Natural killer cell treated with Interleukin-12 subunit alpha and Interleukin-12 subunit beta and Interleukin-15 and Interleukin-18, amount 100 ng/mL, for 72 hours (primary cell): ENCODE results near the gene SLC44A5. TPM values are rescaled to one million over a fixed set of nuclear protein-coding genes. Genes with fewer than 3 reads are reported as not detected.
A peak's percentile ranks its signal among the peaks of the same experiment; 100 is the strongest.
"Not testable (repeated sequence)": the region's sequence is repeated elsewhere in the genome, so short reads cannot be mapped to it uniquely, and the experiment has no call there.

Experiments
- ATAC-seq, 2 donors: fragments of 150-1000 bp; cut with Tn5 transposase in 1 of 2; sonication (Bioruptor Pico), chemical (Tn5 transposase) in 1 of 2; 2 replicates each; pipeline ENCODE4 v1.10.0; 2021
- DNase-seq: peaks from one replicate; pipeline ENCODE4 v3.0.0; 2022; ENCODE audit warnings: low spot score
- H3K27ac Mint-ChIP-seq, 2 donors: 1 replicate in 1 of 2; 2 replicates in 1 of 2; pipeline ENCODE4 v1.8.0; 2022; ENCODE audit warnings: mixed read lengths in 2 of 2, mild to moderate bottlenecking in 1 of 2, moderate library complexity in 1 of 2
- H3K27me3 Mint-ChIP-seq, 2 donors: 1 replicate in 1 of 2; 2 replicates in 1 of 2; pipeline ENCODE4 v1.8.0; 2022; ENCODE audit warnings: mixed read lengths in 2 of 2
- H3K36me3 Mint-ChIP-seq: one replicate; pipeline ENCODE4 v1.8.0; 2022; ENCODE audit warnings: mixed read lengths
- H3K4me1 Mint-ChIP-seq, 2 donors: 1 replicate in 1 of 2; 2 replicates in 1 of 2; pipeline ENCODE4 v1.8.0; 2022; ENCODE audit warnings: low read depth in 2 of 2, mixed read lengths in 2 of 2, mild to moderate bottlenecking in 1 of 2
- H3K4me3 Mint-ChIP-seq: one replicate; pipeline ENCODE4 v1.8.0; 2022; ENCODE audit warnings: mixed read lengths
- H3K9me3 Mint-ChIP-seq: 2 replicates; pipeline ENCODE4 v1.8.0; 2022; ENCODE audit warnings: mixed read lengths
- total RNA-seq, 2 donors: library from RNA; stranded (reverse); gene quantifications; one replicate each; pipeline ENCODE4 v1.2.3, GENCODE V29; 2022

The SLC44A5 gene
- total RNA-seq, 2 donors from 2014 or later: 0.14 TPM; not detected in 1

- Mint-ChIP-seq H3K4me3 (no peak overlapping the region), H3K36me3 (peaks cover 5% of the 10 kb centered on the region), H3K4me1 (no peaks in the 10 kb centered on the region), H3K9me3 (peaks cover 29% of the 10 kb centered on the region), H3K27ac (no peak overlapping the region), H3K27me3 (no peaks in the 10 kb centered on the region)
- DNase-seq (no peak), ATAC-seq (no peak)
These were observed 216.4 kb downstream of the SLC44A5 start for GRCh38 chr1:75394386-75395139.

DNA sequence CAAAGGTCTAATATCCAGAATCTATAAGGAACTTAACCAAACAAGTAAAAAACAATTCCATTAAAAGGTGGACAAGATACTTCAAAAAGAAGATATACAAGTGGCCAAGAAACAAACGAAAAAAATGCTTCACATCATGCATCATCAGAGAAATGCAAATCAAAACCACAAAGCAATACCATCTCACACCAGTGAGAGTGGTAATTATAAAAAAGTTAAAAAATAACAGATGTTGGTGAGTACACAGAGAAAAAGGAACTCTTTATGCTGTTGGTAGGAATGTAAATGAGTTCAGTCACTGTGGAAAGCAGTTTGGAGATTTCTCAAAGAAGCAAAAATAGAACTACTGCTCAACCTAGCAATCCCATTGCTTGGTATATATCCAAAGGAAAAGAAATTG lies 218.6 kb downstream of the SLC44A5 start:
- Mint-ChIP-seq H3K36me3 (peaks cover 5% of the 10 kb centered on the region), H3K27ac (no peak overlapping the region), H3K27me3 (no peaks in the 10 kb centered on the region), H3K4me1 (no peaks in the 10 kb centered on the region), H3K9me3 (peaks cover 34% of the 10 kb centered on the region), H3K4me3 (no peak overlapping the region)
- ATAC-seq (no peak), DNase-seq (no peak)

DNA sequence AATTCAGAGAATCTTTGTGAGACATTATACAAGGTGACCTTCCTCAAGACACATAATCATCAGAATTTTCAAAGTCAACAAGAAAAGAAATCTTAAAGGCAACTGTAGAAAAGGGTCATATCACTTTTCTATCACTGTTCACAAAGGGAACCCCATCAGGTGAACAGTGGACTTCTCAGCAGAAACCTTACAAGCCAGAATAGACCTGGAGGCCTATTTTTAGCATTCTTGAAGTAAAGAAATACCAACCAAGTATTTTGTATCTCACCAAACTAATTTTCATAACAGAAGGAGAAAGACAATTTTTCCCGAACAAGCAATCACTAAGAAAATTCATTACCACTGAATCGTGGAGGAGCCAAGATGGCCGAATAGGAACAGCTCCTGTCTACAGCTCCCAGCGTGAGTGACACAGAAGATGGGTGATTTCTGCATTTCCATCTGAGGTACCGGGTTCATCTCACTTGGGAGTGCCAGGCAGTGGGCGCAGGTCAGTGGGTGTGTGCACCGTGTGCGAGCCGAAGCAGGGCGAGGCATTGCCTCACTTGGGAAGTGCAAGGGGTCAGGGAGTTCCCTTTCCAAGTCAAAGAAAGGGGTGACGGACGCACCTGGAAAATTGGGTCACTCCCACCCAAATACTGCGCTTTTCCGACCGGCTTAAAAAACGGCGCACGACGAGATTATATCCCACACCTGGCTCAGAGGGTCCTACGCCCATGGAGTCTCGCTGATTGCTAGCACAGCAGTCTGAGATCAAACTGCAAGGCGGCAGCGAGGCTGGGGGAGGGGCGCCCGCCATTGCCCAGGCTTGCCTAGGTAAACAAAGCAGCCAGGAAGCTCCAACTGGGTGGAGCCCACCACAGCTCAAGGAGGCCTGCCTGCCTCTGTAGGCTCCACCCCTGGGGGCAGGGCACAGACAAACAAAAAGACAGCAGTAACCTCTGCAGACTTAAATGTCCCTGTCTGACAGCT lies 235.2 kb downstream of the SLC44A5 start:
- not testable (repeated sequence) for DNase-seq, H3K27me3 Mint-ChIP-seq, H3K27ac Mint-ChIP-seq, H3K9me3 Mint-ChIP-seq, H3K36me3 Mint-ChIP-seq, ATAC-seq, H3K4me1 Mint-ChIP-seq
- H3K4me3 Mint-ChIP-seq: peak overlapping the region; percentile 63

GRCh38 chr1:75373542-75374159 lies 237.3 kb downstream of the SLC44A5 start:
- DNase-seq: no peak
- Mint-ChIP-seq H3K27me3 (no peaks in the 10 kb centered on the region), H3K4me3 (no peak overlapping the region), H3K36me3 (no peaks in the 10 kb centered on the region), H3K9me3 (no peaks in the 10 kb centered on the region), H3K4me1 (no peaks in the 10 kb centered on the region), H3K27ac (no peak overlapping the region)
- ATAC-seq: no peak

- Mint-ChIP-seq H3K4me3 (no peak overlapping the region), H3K9me3 (peaks cover 16% of the 10 kb centered on the region), H3K36me3 (peaks cover 11% of the 10 kb centered on the region), H3K4me1 (no peaks in the 10 kb centered on the region), H3K27me3 (no peaks in the 10 kb centered on the region), H3K27ac (no peak overlapping the region)
- ATAC-seq (no peak), DNase-seq (no peak)
These were observed 244.3 kb downstream of the SLC44A5 start for GRCh38 chr1:75366595-75366994.

- Mint-ChIP-seq H3K36me3 (peaks cover 4% of the 10 kb centered on the region), H3K9me3 (peaks cover 16% of the 10 kb centered on the region), H3K4me1 (no peaks in the 10 kb centered on the region)
These were observed 249.7 kb downstream of the SLC44A5 start for GRCh38 chr1:75361260-75361659.

GRCh38 chr1:75354267-75354666 lies 256.6 kb downstream of the SLC44A5 start:
- not testable (repeated sequence) for DNase-seq, H3K4me3 Mint-ChIP-seq, H3K4me1 Mint-ChIP-seq, H3K9me3 Mint-ChIP-seq, ATAC-seq, H3K27ac Mint-ChIP-seq, H3K27me3 Mint-ChIP-seq, H3K36me3 Mint-ChIP-seq

More at GRCh38 chr1:75361260-75361659, 249.7 kb downstream of the SLC44A5 start:
- Mint-ChIP-seq H3K27me3 (no peaks in the 10 kb centered on the region), H3K27ac (no peak overlapping the region), H3K4me3 (no peak overlapping the region)
- ATAC-seq (no peak), DNase-seq (no peak)

- Mint-ChIP-seq H3K27ac (no peak overlapping the region), H3K4me1 (no peaks in the 10 kb centered on the region), H3K27me3 (no peaks in the 10 kb centered on the region), H3K4me3 (no peak overlapping the region), H3K9me3 (peaks cover 8% of the 10 kb centered on the region), H3K36me3 (no peaks in the 10 kb centered on the region)
- DNase-seq (no peak), ATAC-seq (no peak)
These were observed 257.9 kb downstream of the SLC44A5 start for GRCh38 chr1:75353051-75353450.

- ATAC-seq: no peak
- Mint-ChIP-seq H3K9me3 (peaks cover 16% of the 10 kb centered on the region), H3K4me1 (no peaks in the 10 kb centered on the region), H3K27me3 (no peaks in the 10 kb centered on the region), H3K36me3 (no peaks in the 10 kb centered on the region), H3K27ac (no peak overlapping the region), H3K4me3 (no peak overlapping the region)
- no peak for DNase-seq
These were observed 265.2 kb downstream of the SLC44A5 start for GRCh38 chr1:75345538-75346292.

- Mint-ChIP-seq H3K27me3 (no peaks in the 10 kb centered on the region), H3K27ac (no peak overlapping the region), H3K9me3 (peaks cover 16% of the 10 kb centered on the region), H3K4me1 (no peaks in the 10 kb centered on the region), H3K36me3 (no peaks in the 10 kb centered on the region), H3K4me3 (no peak overlapping the region)
- ATAC-seq: no peak
- no peak for DNase-seq
These were observed 268.1 kb downstream of the SLC44A5 start for GRCh38 chr1:75342786-75343185.

DNA sequence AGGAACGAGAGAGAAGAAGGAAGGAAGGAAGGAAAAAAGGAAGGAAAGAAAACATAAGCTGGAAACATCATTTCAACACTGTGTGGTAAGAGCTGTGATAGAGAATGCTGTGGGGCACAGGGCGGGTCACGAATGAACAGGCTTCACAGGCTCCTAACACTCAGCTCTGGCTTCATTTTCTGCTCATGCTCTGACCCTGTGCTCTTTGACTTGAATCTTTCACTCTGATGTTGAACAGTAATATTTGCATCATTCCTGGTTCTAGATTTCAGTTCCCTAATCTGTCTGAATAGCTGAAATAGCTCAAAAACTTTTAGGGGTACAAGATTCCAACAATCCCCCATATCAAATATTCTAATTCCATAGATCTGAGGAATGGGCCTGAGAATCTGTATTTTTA lies 269.4 kb downstream of the SLC44A5 start:
- H3K27me3 Mint-ChIP-seq: no peaks in the 10 kb centered on the region
- H3K27ac Mint-ChIP-seq: no peak overlapping the region
- ATAC-seq (no peak), DNase-seq (no peak)
- H3K36me3 Mint-ChIP-seq: no peaks in the 10 kb centered on the region
- peaks cover 12% of the 10 kb centered on the region for H3K9me3 Mint-ChIP-seq
- no peaks in the 10 kb centered on the region for H3K4me1 Mint-ChIP-seq
- H3K4me3 Mint-ChIP-seq: no peak overlapping the region

GRCh38 chr1:75338616-75339483 lies 272.1 kb downstream of the SLC44A5 start:
- Mint-ChIP-seq H3K27me3 (no peaks in the 10 kb centered on the region), H3K9me3 (peaks cover 10% of the 10 kb centered on the region), H3K4me3 (no peak overlapping the region), H3K36me3 (no peaks in the 10 kb centered on the region), H3K27ac (no peak overlapping the region), H3K4me1 (no peaks in the 10 kb centered on the region)
- ATAC-seq (no peak), DNase-seq (no peak)
